Measurements from ENCODE around the gene ABCB10. TPM values are rescaled to one million over a fixed set of nuclear protein-coding genes. Genes with fewer than 3 reads are reported as not detected.
"Not testable (repeated sequence)": the region's sequence is repeated elsewhere in the genome, so short reads cannot be mapped to it uniquely, and the experiment has no call there.

ABCB10 gene
- 10 to 100 TPM; 17.3 to 23.3 (median 20.1) TPM for polyA plus RNA-seq (ENCODE audit: insufficient read length in 4 of 4)

GRCh38 chr1:229558460-229559335 is at the start of gene ABCB10:
ABCB10 (minus strand) TSS chr1:229558707; CDS start chr1:229558652, 55 bp downstream.
- DNase-seq (ENCODE audit: low read depth in 4 of 4, low spot score in 2 of 4): peak; percentile 93 to 97 (median 96)

GRCh38 chr1:229607370-229607769 is 48.9 kb upstream of the ABCB10 start:
- no peak for DNase-seq (ENCODE audit: low read depth in 4 of 4, low spot score in 2 of 4)

DNA sequence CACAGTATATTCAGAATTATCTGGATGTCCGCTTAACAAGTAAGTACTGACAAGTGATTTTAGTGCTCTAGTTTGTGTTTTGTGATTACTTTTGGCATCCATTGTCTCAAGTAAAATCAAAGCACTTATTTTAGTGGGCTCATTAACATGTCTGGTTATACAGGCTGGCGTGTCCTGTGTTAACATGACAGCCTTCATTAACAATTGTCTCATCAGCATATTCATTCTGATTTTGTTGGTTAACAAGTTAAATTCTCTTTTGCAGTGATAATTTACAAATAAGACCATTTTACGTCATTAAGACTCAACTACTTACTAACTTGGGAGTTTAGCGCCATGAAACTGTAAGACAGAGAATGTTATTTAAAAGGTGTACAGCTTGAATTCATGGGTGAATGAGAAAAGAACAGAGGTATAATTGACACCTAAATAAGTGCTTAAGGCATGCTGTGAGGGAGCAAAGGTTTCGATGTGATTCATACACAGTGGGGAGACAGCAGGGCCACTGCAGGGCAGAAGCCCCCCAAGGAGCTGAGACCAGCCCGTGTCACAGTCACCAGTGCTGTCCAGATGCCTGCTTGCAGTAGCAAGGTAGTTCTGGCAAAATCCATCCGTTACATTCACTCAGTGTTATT is 45.0 kb upstream of the ABCB10 start:
- no peak for DNase-seq (ENCODE audit: low read depth in 4 of 4, low spot score in 2 of 4)

DNA sequence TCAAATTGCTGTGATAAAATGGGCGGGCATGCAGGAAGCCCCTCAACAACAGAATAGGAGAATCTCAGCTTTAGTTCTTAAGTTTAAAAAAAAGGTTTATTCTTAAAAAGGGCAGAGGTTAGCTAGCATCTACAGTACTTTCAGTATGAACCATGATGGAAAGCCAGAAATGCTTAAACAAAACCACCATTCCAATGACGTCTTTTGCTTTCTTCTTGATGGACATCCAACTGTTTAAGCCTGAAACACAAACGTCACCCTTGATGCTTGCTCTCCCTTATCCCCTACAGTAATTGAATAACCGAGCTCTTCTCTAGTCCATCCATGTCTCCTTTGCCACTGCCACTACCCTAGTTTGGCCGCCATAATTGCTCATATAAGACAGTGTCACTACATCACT is 41.7 kb upstream of the ABCB10 start:
- DNase-seq (ENCODE audit: low read depth in 4 of 4, low spot score in 2 of 4): no peak

DNA sequence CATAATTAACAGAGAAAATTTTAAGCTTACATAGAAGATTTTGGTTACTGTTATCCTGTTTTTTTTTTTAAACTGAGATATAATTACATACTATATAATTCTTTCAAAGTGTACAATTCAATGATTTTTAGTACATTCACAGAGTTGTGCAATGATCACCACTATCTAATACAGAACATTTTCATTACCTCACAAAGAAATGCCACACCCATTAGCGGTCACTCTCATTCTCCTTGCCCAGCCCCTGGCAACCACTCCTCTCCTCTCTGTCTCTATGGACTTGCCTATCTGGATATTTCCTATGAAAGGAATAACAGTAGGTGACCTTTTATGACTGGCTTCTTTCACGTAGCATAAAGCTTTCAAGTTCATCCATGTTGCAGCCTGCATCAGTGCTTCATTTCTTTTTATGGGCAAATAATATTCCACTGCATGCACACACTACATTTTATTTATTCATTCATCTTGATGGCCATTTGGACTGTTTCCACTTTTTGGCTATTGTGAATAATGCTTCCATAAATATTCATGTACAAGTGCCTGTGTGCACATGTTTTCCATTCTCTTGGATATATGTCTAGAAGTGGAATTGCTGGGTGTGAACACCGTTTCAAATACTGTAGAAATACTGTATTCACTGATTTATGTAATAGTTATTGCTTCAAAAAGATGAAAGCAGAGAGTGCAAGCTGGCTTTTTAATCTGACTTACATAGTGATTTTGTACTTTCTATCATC is 40.9 kb upstream of the ABCB10 start:
- DNase-seq (ENCODE audit: low read depth in 4 of 4, low spot score in 2 of 4): no peak

- no peak for DNase-seq (ENCODE audit: low read depth in 4 of 4, low spot score in 2 of 4)
Measured at GRCh38 chr1:229597877-229598276, 39.4 kb upstream of the ABCB10 start.

DNA sequence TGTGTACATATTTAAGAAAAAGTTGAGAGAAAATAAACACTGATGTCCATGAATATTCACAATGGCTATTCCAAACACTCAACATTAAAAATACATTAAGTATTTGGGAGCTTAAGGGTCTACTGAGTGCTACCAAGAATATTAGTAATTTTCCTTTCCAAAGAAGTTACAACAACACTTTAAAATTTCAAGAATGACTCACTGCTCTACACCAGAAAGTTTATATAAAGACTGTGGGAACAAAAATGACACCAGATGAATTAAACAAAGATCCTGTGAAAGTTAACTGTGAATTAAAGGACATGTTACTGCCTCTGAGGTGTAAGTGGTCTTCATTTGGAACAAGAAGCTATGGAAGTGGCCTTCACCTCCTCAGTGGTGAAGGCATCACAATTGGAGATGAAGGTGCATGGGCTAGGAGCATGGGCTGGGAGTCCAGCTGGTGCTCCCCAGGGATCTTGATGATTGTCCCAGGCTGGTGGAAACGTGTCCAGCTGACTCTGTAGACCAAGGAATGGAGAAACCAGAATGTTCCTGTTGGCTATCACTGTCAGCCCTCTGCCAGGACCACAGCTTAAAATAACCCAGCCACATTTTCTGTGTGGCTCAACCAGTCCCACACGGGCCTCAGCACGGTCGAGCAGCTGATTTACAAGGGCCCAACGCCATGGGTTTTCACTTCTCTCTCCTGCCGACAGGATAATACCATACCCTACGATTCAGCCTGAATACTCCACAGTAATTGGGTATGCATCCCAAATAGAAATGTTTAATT is 38.6 kb upstream of the ABCB10 start:
- no peak for DNase-seq (ENCODE audit: low read depth in 4 of 4, low spot score in 2 of 4)

DNA sequence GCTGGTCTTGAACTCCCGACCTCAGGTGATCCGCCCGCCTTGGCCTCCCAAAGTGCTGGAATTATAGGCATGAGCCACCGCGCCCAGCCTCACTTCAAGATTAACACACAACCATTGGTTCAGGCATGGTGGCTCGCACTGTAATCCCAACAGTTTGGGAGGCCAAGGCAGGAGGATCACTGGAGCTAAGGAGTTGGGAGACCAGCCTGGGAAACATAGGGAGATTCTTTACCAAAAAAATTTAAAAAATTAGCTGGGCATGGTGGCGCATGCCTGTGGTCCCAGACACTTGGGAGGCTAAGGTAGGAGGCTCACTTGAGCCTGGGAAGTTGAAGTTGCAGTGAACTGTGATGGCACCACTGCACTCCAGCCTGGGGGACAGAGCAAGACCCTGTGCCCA is 37.4 kb upstream of the ABCB10 start:
- DNase-seq (ENCODE audit: low read depth in 4 of 4, low spot score in 2 of 4): not testable (repeated sequence)

DNA sequence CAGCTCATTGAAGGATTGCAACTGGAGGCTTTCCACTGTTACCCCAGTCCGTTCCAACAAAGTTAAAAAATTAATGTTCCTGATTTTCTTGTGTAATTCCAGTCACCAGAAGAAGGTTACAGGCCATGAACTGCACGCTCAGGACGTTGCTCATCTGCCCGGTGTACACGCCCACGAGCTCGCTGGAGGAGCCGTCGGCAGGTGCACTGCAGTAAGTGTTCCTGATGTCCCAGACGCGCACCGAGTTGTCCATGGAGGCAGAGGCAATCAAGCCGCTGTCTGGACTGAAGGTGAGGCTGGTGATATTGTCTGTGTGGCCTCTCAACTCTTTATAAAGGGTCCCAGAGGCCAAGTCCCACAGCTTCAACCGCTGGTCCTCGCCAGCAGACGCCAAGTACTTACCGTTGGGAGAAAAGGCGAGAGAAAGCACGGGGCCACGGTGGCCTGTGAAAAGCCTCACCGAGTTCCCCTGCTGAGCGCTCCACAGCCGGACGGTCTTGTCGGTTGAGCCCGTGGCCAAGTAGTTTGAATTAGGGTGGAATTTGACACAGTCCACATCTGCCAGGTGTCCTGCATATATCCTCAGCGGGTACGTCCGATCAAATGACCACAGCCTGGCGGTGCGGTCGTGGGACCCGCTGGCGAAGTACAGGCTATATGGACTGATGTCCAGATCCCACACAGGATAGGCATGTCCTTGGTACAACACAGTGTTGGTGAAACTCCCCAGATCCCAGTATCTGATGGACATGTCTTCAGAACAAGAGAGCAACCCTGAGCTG is 35.9 kb upstream of the ABCB10 start:
- no peak for DNase-seq (ENCODE audit: low read depth in 4 of 4, low spot score in 2 of 4)

GRCh38 chr1:229593800-229594199 is 35.3 kb upstream of the ABCB10 start:
- no peak for DNase-seq (ENCODE audit: low read depth in 4 of 4, low spot score in 2 of 4)

DNA sequence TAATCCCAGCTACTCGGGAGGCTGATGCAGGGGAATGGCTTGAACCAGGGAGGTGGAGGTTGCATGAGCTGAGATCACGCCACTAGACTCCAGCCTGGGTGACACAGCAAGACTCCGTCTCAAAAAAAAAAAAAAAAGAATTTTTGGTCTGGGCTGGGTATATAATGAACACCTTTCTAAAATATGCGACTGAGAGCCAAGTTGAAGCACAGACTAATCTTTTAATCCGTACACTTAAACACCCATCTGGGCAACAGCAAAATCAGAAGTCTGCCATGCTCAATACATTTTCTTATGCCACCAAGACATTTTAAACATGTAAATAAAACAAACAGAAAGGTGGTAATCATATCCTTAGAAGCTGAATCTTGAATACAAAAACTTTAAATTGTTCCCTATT is 31.6 kb upstream of the ABCB10 start:
- no peak for DNase-seq (ENCODE audit: low read depth in 4 of 4, low spot score in 2 of 4)

DNA sequence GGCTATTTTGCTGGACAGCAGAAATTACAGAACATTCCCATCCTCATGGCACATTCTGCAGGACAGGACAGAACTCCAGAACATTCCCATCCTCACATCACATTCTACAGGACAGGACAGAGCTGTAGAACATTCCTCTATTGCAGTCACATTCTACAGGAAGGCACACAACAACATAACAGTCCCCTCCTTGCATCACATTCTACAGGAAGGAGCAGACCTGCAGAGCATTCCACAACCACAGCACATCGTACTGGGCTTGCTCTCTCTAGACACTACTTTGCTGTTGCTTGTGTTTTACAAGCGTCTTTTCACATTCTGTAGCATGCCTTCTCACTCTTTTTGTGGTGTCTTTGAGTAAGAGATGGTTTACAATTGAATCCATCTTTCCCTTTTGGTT is 26.8 kb upstream of the ABCB10 start:
- DNase-seq (ENCODE audit: low read depth in 4 of 4, low spot score in 2 of 4): no peak

DNA sequence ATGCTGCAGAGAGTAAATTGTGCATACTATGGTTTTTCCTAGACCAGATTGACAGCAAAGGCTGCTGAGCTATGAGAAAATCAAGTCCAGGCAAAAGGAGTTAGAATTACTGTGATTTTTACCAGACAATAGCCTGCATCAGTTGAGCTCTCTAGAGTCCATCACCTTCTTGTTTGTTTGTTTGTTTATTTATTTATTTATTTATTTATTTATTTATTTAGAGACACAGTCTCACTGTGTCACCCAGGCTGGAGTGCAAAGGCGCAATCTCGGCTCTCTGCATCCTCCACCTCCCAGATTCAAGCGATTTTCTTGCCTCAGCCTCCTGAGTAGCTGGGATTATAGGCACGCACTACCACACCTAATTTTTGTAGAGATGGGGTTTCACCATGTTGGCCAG is 24.2 kb upstream of the ABCB10 start:
- DNase-seq (ENCODE audit: low read depth in 4 of 4, low spot score in 2 of 4): no peak

GRCh38 chr1:229582011-229582694 is 23.6 kb upstream of the ABCB10 start:
- DNase-seq (ENCODE audit: low read depth in 4 of 4, low spot score in 2 of 4): no peak

GRCh38 chr1:229581485-229581884 is 23.0 kb upstream of the ABCB10 start:
- no peak for DNase-seq (ENCODE audit: low read depth in 4 of 4, low spot score in 2 of 4)

- peak in 1 of 4 donors; percentile 37 for DNase-seq (ENCODE audit: low read depth in 4 of 4, low spot score in 2 of 4)
Measured at GRCh38 chr1:229579059-229579673, 20.7 kb upstream of the ABCB10 start.

- no peak for DNase-seq (ENCODE audit: low read depth in 4 of 4, low spot score in 2 of 4)
Measured at GRCh38 chr1:229578168-229579058, 19.9 kb upstream of the ABCB10 start.
